Cardiac fibroblast (primary cell): Measurements from ENCODE around the gene AKAP6.
A peak's percentile ranks its signal among the peaks of the same experiment; 100 is the strongest.
"Not testable (repeated sequence)": the region's sequence is repeated elsewhere in the genome, so short reads cannot be mapped to it uniquely, and the experiment has no call there.

Experiments
- DNase-seq, 2 donors: peaks; one replicate each; pipeline versions ENCODE4 v3.0.0 to v3.0.0-alpha.2; 2010; ENCODE audit warnings: low read depth in 2 of 2
- H3K4me3 ChIP-seq, 2 donors: replicated peaks in 1 of 2; 1 replicate in 1 of 2; 2 replicates in 1 of 2; pipeline ENCODE4 v1.5.1; 2011; ENCODE audit warnings: low read depth in 2 of 2, low read length in 2 of 2, mild to moderate bottlenecking in 2 of 2, moderate library complexity in 1 of 2
- CTCF ChIP-seq: IDR thresholded peaks from one replicate; pipeline ENCODE4 v1.5.1; 2011; ENCODE audit warnings: low read depth, mild to moderate bottlenecking, low read length, inconsistent platforms

The AKAP6 gene

GRCh38 chr14:32571995-32572866 lies 243.1 kb downstream of the AKAP6 start:
- H3K4me3 ChIP-seq = no peak overlapping the region
- no peak for DNase-seq
- no peak for TF ChIP-seq CTCF

GRCh38 chr14:32572867-32573150 lies 243.7 kb downstream of the AKAP6 start:
- DNase-seq = no peak
- H3K4me3 ChIP-seq = no peak overlapping the region
- TF ChIP-seq CTCF = no peak

GRCh38 chr14:32574269-32574668 lies 245.2 kb downstream of the AKAP6 start:
- DNase-seq = no peak
- H3K4me3 ChIP-seq = no peak overlapping the region
- no peak for TF ChIP-seq CTCF

- TF ChIP-seq CTCF = peak; percentile 96
- peak; percentile 79 for DNase-seq
- H3K4me3 ChIP-seq = no peak overlapping the region
These were observed 247.1 kb downstream of the AKAP6 start for GRCh38 chr14:32576088-32576795.

- no peak for DNase-seq
- no peak for TF ChIP-seq CTCF
- no peak overlapping the region for H3K4me3 ChIP-seq
These were observed 247.9 kb downstream of the AKAP6 start for GRCh38 chr14:32576977-32577376.

GRCh38 chr14:32578181-32578580 lies 249.1 kb downstream of the AKAP6 start:
- H3K4me3 ChIP-seq = no peak overlapping the region
- no peak for TF ChIP-seq CTCF
- no peak for DNase-seq

GRCh38 chr14:32583427-32583826 lies 254.3 kb downstream of the AKAP6 start:
- H3K4me3 ChIP-seq, DNase-seq: not testable (repeated sequence)
